ENCODE results near the gene DDAH1.

DDAH1 gene

GRCh38 chr1:85398391-85399064, 66.4 kb downstream of the DDAH1 start:
- ChIA-PET POLR2A (no interaction called here), CTCF (interaction anchor here (1.2 to 1.7 kb wide), 2 partner anchors 83 to 90 kb away, joined by 4 to 9 read pairs; no protein-coding TSS in a partner anchor)
- Histone ChIP-seq H3K4me3 (ENCODE audit: control insufficient read depth in 1 of 7, extremely low read depth in 1 of 7, insufficient read depth in 4 of 7, low read depth in 2 of 7, low read length in 6 of 7) (no peak overlapping the region), H3K27ac (ENCODE audit: insufficient read depth in 1 of 2, low read depth in 1 of 2, low read length in 2 of 2, poor library complexity in 1 of 2, severe bottlenecking in 2 of 2) (no peak overlapping the region), H3K9me3 (ENCODE audit: control extremely low read depth in 1 of 5, control insufficient read depth in 4 of 5, insufficient read depth in 2 of 5, low read depth in 1 of 5, low read length in 4 of 5) (no peaks in the 10 kb centered on the region), H3K36me3 (ENCODE audit: control insufficient read depth in 4 of 4, insufficient read depth in 4 of 4, low read length in 3 of 4) (no peaks in the 10 kb centered on the region), H3K4me1 (ENCODE audit: control extremely low read depth in 1 of 4, control insufficient read depth in 4 of 4, insufficient read depth in 4 of 4, low read length in 3 of 4) (no peaks in the 10 kb centered on the region), H3K27me3 (replicated peaks in 2 of 5; ENCODE audit: control insufficient read depth in 4 of 5, insufficient read depth in 5 of 5, low read length in 4 of 5) (no peaks in the 10 kb centered on the region)
- WGBS (ENCODE audit: insufficient coverage), result 89% methylated on average over 4 of the region's 6 CpGs
- peak in 2 of 3 donors; percentile 20 to 21 for DNase-seq

GRCh38 chr1:85397490-85398032, 67.4 kb downstream of the DDAH1 start:
- POLR2A ChIA-PET, result no interaction called here
- no peak for DNase-seq
- Histone ChIP-seq H3K4me1 (ENCODE audit: control extremely low read depth in 1 of 4, control insufficient read depth in 4 of 4, insufficient read depth in 4 of 4, low read length in 3 of 4) (no peaks in the 10 kb centered on the region), H3K9me3 (ENCODE audit: control extremely low read depth in 1 of 5, control insufficient read depth in 4 of 5, insufficient read depth in 2 of 5, low read depth in 1 of 5, low read length in 4 of 5) (no peaks in the 10 kb centered on the region), H3K4me3 (ENCODE audit: control insufficient read depth in 1 of 7, extremely low read depth in 1 of 7, insufficient read depth in 4 of 7, low read depth in 2 of 7, low read length in 6 of 7) (no peak overlapping the region), H3K27me3 (replicated peaks in 2 of 5; ENCODE audit: control insufficient read depth in 4 of 5, insufficient read depth in 5 of 5, low read length in 4 of 5) (no peaks in the 10 kb centered on the region), H3K36me3 (ENCODE audit: control insufficient read depth in 4 of 4, insufficient read depth in 4 of 4, low read length in 3 of 4) (no peaks in the 10 kb centered on the region), H3K27ac (ENCODE audit: insufficient read depth in 1 of 2, low read depth in 1 of 2, low read length in 2 of 2, poor library complexity in 1 of 2, severe bottlenecking in 2 of 2) (no peak overlapping the region)
- 95% methylated on average over 2 of the region's 4 CpGs for WGBS (ENCODE audit: insufficient coverage)
- CTCF ChIA-PET, result interaction anchor here (0.7 to 1.7 kb wide), 4 partner anchors 82 to 455 kb away, joined by 3 to 9 read pairs (median 4); no protein-coding TSS in a partner anchor

GRCh38 chr1:85396194-85396593, 68.8 kb downstream of the DDAH1 start:
- no peaks in the 10 kb centered on the region for H3K36me3 ChIP-seq (ENCODE audit: control insufficient read depth in 4 of 4, insufficient read depth in 4 of 4, low read length in 3 of 4)
- WGBS (ENCODE audit: insufficient coverage), result 94% methylated on average over 2 of the region's 2 CpGs
- DNase-seq, result no peak
- CTCF ChIA-PET, result no interaction called here
- no peaks in the 10 kb centered on the region for H3K27me3 ChIP-seq (replicated peaks in 2 of 5; ENCODE audit: control insufficient read depth in 4 of 5, insufficient read depth in 5 of 5, low read length in 4 of 5)
- no peak overlapping the region for H3K27ac ChIP-seq (ENCODE audit: insufficient read depth in 1 of 2, low read depth in 1 of 2, low read length in 2 of 2, poor library complexity in 1 of 2, severe bottlenecking in 2 of 2)
- H3K4me3 ChIP-seq (ENCODE audit: control insufficient read depth in 1 of 7, extremely low read depth in 1 of 7, insufficient read depth in 4 of 7, low read depth in 2 of 7, low read length in 6 of 7), result no peak overlapping the region
- POLR2A ChIA-PET, result no interaction called here
- H3K4me1 ChIP-seq (ENCODE audit: control extremely low read depth in 1 of 4, control insufficient read depth in 4 of 4, insufficient read depth in 4 of 4, low read length in 3 of 4), result no peaks in the 10 kb centered on the region
- no peaks in the 10 kb centered on the region for H3K9me3 ChIP-seq (ENCODE audit: control extremely low read depth in 1 of 5, control insufficient read depth in 4 of 5, insufficient read depth in 2 of 5, low read depth in 1 of 5, low read length in 4 of 5)

GRCh38 chr1:85394130-85394529, 70.8 kb downstream of the DDAH1 start:
- no CpG with 5 or more reads among the region's 2 CpGs for WGBS (ENCODE audit: insufficient coverage)
- H3K27me3 ChIP-seq (replicated peaks in 2 of 5; ENCODE audit: control insufficient read depth in 4 of 5, insufficient read depth in 5 of 5, low read length in 4 of 5), result no peaks in the 10 kb centered on the region
- ChIA-PET CTCF (no interaction called here), POLR2A (no interaction called here)
- H3K4me3 ChIP-seq (ENCODE audit: control insufficient read depth in 1 of 7, extremely low read depth in 1 of 7, insufficient read depth in 4 of 7, low read depth in 2 of 7, low read length in 6 of 7), result no peak overlapping the region
- H3K9me3 ChIP-seq (ENCODE audit: control extremely low read depth in 1 of 5, control insufficient read depth in 4 of 5, insufficient read depth in 2 of 5, low read depth in 1 of 5, low read length in 4 of 5), result no peaks in the 10 kb centered on the region
- no peak for DNase-seq
- H3K27ac ChIP-seq (ENCODE audit: insufficient read depth in 1 of 2, low read depth in 1 of 2, low read length in 2 of 2, poor library complexity in 1 of 2, severe bottlenecking in 2 of 2), result no peak overlapping the region
- H3K4me1 ChIP-seq (ENCODE audit: control extremely low read depth in 1 of 4, control insufficient read depth in 4 of 4, insufficient read depth in 4 of 4, low read length in 3 of 4), result no peaks in the 10 kb centered on the region
- H3K36me3 ChIP-seq (ENCODE audit: control insufficient read depth in 4 of 4, insufficient read depth in 4 of 4, low read length in 3 of 4), result no peaks in the 10 kb centered on the region

GRCh38 chr1:85393490-85393889, 71.5 kb downstream of the DDAH1 start:
- H3K27me3 ChIP-seq (replicated peaks in 2 of 5; ENCODE audit: control insufficient read depth in 4 of 5, insufficient read depth in 5 of 5, low read length in 4 of 5), result no peaks in the 10 kb centered on the region
- H3K4me1 ChIP-seq (ENCODE audit: control extremely low read depth in 1 of 4, control insufficient read depth in 4 of 4, insufficient read depth in 4 of 4, low read length in 3 of 4), result no peaks in the 10 kb centered on the region
- no peak overlapping the region for H3K4me3 ChIP-seq (ENCODE audit: control insufficient read depth in 1 of 7, extremely low read depth in 1 of 7, insufficient read depth in 4 of 7, low read depth in 2 of 7, low read length in 6 of 7)
- POLR2A ChIA-PET, result no interaction called here
- CTCF ChIA-PET, result no interaction called here
- H3K9me3 ChIP-seq (ENCODE audit: control extremely low read depth in 1 of 5, control insufficient read depth in 4 of 5, insufficient read depth in 2 of 5, low read depth in 1 of 5, low read length in 4 of 5), result no peaks in the 10 kb centered on the region
- DNase-seq, result no peak
- H3K36me3 ChIP-seq (ENCODE audit: control insufficient read depth in 4 of 4, insufficient read depth in 4 of 4, low read length in 3 of 4), result no peaks in the 10 kb centered on the region
- no peak overlapping the region for H3K27ac ChIP-seq (ENCODE audit: insufficient read depth in 1 of 2, low read depth in 1 of 2, low read length in 2 of 2, poor library complexity in 1 of 2, severe bottlenecking in 2 of 2)

GRCh38 chr1:85388416-85388815, 76.5 kb downstream of the DDAH1 start:
- ChIA-PET POLR2A (no interaction called here), CTCF (no interaction called here)
- H3K9me3 ChIP-seq (ENCODE audit: control extremely low read depth in 1 of 5, control insufficient read depth in 4 of 5, insufficient read depth in 2 of 5, low read depth in 1 of 5, low read length in 4 of 5), result peaks cover 0 to 6% (median 2%) of the 10 kb centered on the region in 5 experiments
- DNase-seq, result no peak
- no peak overlapping the region for H3K27ac ChIP-seq (ENCODE audit: insufficient read depth in 1 of 2, low read depth in 1 of 2, low read length in 2 of 2, poor library complexity in 1 of 2, severe bottlenecking in 2 of 2)
- H3K4me3 ChIP-seq (ENCODE audit: control insufficient read depth in 1 of 7, extremely low read depth in 1 of 7, insufficient read depth in 4 of 7, low read depth in 2 of 7, low read length in 6 of 7), result no peak overlapping the region
- no peaks in the 10 kb centered on the region for H3K4me1 ChIP-seq (ENCODE audit: control extremely low read depth in 1 of 4, control insufficient read depth in 4 of 4, insufficient read depth in 4 of 4, low read length in 3 of 4)
- no peaks in the 10 kb centered on the region for H3K27me3 ChIP-seq (replicated peaks in 2 of 5; ENCODE audit: control insufficient read depth in 4 of 5, insufficient read depth in 5 of 5, low read length in 4 of 5)
- no peaks in the 10 kb centered on the region for H3K36me3 ChIP-seq (ENCODE audit: control insufficient read depth in 4 of 4, insufficient read depth in 4 of 4, low read length in 3 of 4)

GRCh38 chr1:85387781-85388180, 77.2 kb downstream of the DDAH1 start:
- Histone ChIP-seq H3K4me1 (ENCODE audit: control extremely low read depth in 1 of 4, control insufficient read depth in 4 of 4, insufficient read depth in 4 of 4, low read length in 3 of 4) (no peaks in the 10 kb centered on the region), H3K27ac (ENCODE audit: insufficient read depth in 1 of 2, low read depth in 1 of 2, low read length in 2 of 2, poor library complexity in 1 of 2, severe bottlenecking in 2 of 2) (no peak overlapping the region), H3K27me3 (replicated peaks in 2 of 5; ENCODE audit: control insufficient read depth in 4 of 5, insufficient read depth in 5 of 5, low read length in 4 of 5) (no peaks in the 10 kb centered on the region), H3K9me3 (ENCODE audit: control extremely low read depth in 1 of 5, control insufficient read depth in 4 of 5, insufficient read depth in 2 of 5, low read depth in 1 of 5, low read length in 4 of 5) (peaks cover 0 to 12% (median 2%) of the 10 kb centered on the region in 5 experiments), H3K36me3 (ENCODE audit: control insufficient read depth in 4 of 4, insufficient read depth in 4 of 4, low read length in 3 of 4) (no peaks in the 10 kb centered on the region), H3K4me3 (ENCODE audit: control insufficient read depth in 1 of 7, extremely low read depth in 1 of 7, insufficient read depth in 4 of 7, low read depth in 2 of 7, low read length in 6 of 7) (no peak overlapping the region)
- ChIA-PET POLR2A (no interaction called here), CTCF (no interaction called here)
- DNase-seq, result no peak
- WGBS (ENCODE audit: insufficient coverage), result 100% methylated on average over 1 of the region's 2 CpGs
